Upper lobe of left lung (tissue), 4 donors: ENCODE results near the gene CBY3.
"Not testable (repeated sequence)": the region's sequence is repeated elsewhere in the genome, so short reads cannot be mapped to it uniquely, and the experiment has no call there.

Experiments
- EP300 ChIP-seq, 4 donors: sonication (generic); formaldehyde crosslinking; IDR thresholded peaks; one replicate each; pipeline ENCODE4 v1.5.1; 2017; ENCODE audit warnings: antibody characterized with exemption in 4 of 4, control low read depth in 2 of 4
- POLR2A ChIP-seq, 4 donors: fragments of 450-650 bp; IDR thresholded peaks; one replicate each; pipeline ENCODE4 v1.5.1; 2016 to 2017; ENCODE audit warnings: antibody characterized with exemption in 4 of 4, mild to moderate bottlenecking in 2 of 4
- POLR2AphosphoS5 ChIP-seq, 2 donors: sonication (generic); formaldehyde crosslinking; IDR thresholded peaks; one replicate each; pipeline ENCODE4 v1.5.1; 2017; ENCODE audit warnings: antibody characterized with exemption in 2 of 2
- TF ChIP-seq, protein P1 (sequence below), 6 experiments: fragments of 450-650 bp in 4 of 6; fragments of 200-600 bp in 2 of 6; sonication (generic) in 2 of 6; IDR thresholded peaks; one replicate each; pipeline ENCODE4 v1.5.1; 2016 to 2019; ENCODE audit warnings: antibody characterized with exemption in 6 of 6

DNA sequence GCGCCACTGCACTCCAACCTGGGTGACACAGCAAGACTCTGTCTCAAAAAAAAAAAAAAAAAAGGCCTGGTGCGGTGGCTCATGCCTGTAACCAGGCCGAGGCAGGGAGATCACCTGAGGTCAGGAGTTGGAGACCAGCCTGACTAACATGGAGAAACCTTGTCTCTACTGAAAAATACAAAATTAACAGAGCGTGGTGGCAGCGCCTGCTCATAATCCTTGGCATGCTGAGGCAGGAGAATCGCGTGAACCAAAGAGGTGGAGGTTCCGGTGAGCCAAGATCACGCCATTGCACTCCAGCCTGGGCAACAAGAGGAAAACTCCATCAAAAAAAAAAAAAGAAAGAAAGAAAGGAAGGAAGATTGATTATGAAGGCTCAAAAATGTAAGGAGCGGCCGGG is 41.5 kb downstream of the CBY3 start:
- TF ChIP-seq POLR2A, EP300, POLR2AphosphoS5 (IDR thresholded peaks at IDR 0.05): not testable (repeated sequence)
- TF ChIP-seq, protein P1, sequence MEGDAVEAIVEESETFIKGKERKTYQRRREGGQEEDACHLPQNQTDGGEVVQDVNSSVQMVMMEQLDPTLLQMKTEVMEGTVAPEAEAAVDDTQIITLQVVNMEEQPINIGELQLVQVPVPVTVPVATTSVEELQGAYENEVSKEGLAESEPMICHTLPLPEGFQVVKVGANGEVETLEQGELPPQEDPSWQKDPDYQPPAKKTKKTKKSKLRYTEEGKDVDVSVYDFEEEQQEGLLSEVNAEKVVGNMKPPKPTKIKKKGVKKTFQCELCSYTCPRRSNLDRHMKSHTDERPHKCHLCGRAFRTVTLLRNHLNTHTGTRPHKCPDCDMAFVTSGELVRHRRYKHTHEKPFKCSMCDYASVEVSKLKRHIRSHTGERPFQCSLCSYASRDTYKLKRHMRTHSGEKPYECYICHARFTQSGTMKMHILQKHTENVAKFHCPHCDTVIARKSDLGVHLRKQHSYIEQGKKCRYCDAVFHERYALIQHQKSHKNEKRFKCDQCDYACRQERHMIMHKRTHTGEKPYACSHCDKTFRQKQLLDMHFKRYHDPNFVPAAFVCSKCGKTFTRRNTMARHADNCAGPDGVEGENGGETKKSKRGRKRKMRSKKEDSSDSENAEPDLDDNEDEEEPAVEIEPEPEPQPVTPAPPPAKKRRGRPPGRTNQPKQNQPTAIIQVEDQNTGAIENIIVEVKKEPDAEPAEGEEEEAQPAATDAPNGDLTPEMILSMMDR (IDR thresholded peaks at IDR 0.05): not testable (repeated sequence)
